ENCODE measurements around the gene HTR1D. TPM values are rescaled to one million over a fixed set of nuclear protein-coding genes. Genes with fewer than 3 reads are reported as not detected.

HTR1D gene
- total RNA-seq, 6 experiments from 2014 or later, result 0.17 to 0.53 (median 0.44) TPM

DNA sequence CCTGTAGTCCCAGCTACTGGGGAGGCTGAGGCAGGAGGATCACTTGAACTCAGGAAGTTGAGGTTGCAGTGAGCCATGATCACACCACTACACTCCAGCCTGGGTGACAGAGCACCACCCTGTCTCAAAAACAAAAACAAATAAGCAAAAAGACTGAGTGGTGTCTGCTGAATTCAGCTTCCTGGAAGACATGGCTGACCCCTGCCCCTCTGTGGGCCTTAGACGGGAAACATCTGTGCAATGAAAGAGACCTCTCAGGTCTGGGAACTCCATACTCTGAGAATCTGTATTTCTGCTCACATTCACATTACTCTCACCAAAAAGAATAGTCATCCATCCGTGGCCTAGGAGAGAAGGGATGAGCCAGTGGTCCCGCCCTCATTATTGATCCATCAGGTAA lies 2.0 kb downstream of the HTR1D start:
- H3K27ac Mint-ChIP-seq, result no peak overlapping the region
- H3K36me3 Mint-ChIP-seq (ENCODE audit: low read depth), result no peaks in the 10 kb centered on the region
- H3K27me3 Mint-ChIP-seq (ENCODE audit: insufficient read depth), result peaks cover 8% of the 10 kb centered on the region
- peaks cover 23% of the 10 kb centered on the region for H3K4me1 Mint-ChIP-seq (ENCODE audit: low read depth)
- TF ChIP-seq, protein P1, sequence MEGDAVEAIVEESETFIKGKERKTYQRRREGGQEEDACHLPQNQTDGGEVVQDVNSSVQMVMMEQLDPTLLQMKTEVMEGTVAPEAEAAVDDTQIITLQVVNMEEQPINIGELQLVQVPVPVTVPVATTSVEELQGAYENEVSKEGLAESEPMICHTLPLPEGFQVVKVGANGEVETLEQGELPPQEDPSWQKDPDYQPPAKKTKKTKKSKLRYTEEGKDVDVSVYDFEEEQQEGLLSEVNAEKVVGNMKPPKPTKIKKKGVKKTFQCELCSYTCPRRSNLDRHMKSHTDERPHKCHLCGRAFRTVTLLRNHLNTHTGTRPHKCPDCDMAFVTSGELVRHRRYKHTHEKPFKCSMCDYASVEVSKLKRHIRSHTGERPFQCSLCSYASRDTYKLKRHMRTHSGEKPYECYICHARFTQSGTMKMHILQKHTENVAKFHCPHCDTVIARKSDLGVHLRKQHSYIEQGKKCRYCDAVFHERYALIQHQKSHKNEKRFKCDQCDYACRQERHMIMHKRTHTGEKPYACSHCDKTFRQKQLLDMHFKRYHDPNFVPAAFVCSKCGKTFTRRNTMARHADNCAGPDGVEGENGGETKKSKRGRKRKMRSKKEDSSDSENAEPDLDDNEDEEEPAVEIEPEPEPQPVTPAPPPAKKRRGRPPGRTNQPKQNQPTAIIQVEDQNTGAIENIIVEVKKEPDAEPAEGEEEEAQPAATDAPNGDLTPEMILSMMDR (IDR thresholded peaks at IDR 0.05), result no peak
- no peaks in the 10 kb centered on the region for H3K9me3 Mint-ChIP-seq
- no peak for DNase-seq
- H3K4me3 Mint-ChIP-seq, result no peak overlapping the region

DNA sequence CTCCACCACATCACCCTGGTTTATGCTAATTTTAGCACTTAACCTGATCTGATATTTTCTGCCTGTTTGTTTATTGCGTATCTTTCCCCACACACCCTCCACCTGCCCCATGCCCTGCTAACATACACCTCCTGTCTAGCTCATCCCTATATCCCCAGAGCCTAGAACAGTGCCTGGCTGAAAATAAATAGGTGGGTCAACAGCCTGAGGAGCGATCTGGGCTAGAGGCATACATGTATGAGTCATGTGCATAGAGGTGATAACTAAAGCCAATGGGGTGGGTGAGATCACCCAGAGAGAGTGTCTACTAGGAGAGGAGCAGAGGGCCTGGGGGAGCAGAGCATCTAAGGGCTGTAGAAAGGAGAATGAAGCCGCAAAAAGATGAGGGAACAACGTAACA lies 2.7 kb downstream of the HTR1D start:
- DNase-seq, result peak; percentile 16
- TF ChIP-seq, protein P1 (IDR thresholded peaks at IDR 0.05), result no peak
- Mint-ChIP-seq H3K9me3 (no peaks in the 10 kb centered on the region), H3K4me3 (no peak overlapping the region), H3K27ac (no peak overlapping the region; the same call in 1 of the 2 replicates), H3K4me1 (ENCODE audit: low read depth) (peaks cover 23% of the 10 kb centered on the region), H3K36me3 (ENCODE audit: low read depth) (no peaks in the 10 kb centered on the region), H3K27me3 (ENCODE audit: insufficient read depth) (peaks cover 8% of the 10 kb centered on the region)

DNA sequence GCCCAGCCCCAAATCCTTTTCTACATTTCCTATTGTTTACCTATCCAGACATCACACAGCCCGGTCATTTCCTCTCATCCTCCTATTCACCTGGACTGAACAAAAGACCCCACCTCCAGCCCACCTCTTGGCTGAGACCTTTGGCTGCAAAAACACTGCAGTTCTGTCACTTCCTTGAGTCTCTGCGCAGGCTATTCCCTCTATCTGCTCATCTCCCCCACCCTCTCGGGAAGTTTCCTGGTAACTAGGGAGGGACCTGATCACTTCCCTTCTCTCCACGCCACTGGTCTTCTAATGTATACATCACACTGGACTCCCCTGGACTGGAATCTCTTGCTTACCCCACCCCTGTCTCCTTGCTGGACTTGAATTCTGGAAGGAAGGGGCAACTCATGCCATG lies 5.3 kb downstream of the HTR1D start:
- no peak for DNase-seq

DNA sequence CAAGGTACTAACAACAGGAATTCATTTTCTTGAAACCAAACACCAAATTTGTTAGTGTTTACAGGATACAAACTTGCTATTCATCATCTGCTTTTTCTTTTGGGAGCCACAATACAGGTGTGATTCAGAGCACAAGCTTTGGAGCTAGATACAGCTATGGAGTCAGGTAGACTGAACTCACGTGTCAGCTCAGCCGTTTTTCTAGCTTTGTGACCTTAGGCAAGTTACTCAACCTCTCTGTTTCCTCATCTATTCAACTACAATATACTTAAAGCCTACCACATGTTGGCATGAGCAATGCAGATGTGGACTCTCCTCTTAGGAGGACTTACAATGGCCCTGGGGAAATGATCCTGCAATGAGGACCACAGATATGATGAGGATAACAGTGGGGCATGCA lies 6.3 kb downstream of the HTR1D start:
- Mint-ChIP-seq H3K27me3 (ENCODE audit: insufficient read depth) (peaks cover 4% of the 10 kb centered on the region), H3K27ac (no peak overlapping the region), H3K4me1 (ENCODE audit: low read depth) (peaks cover 18% of the 10 kb centered on the region), H3K9me3 (no peaks in the 10 kb centered on the region), H3K36me3 (ENCODE audit: low read depth) (no peaks in the 10 kb centered on the region), H3K4me3 (no peak overlapping the region)
- TF ChIP-seq, protein P1 (IDR thresholded peaks at IDR 0.05), result no peak
- DNase-seq, result no peak

More for the DNA sequence above, 5.3 kb downstream of the HTR1D start:
- TF ChIP-seq, protein P1 (IDR thresholded peaks at IDR 0.05), result no peak
- H3K9me3 Mint-ChIP-seq, result no peaks in the 10 kb centered on the region
- H3K4me1 Mint-ChIP-seq (ENCODE audit: low read depth), result peaks cover 23% of the 10 kb centered on the region
- H3K36me3 Mint-ChIP-seq (ENCODE audit: low read depth), result no peaks in the 10 kb centered on the region
- H3K27me3 Mint-ChIP-seq (ENCODE audit: insufficient read depth), result peaks cover 8% of the 10 kb centered on the region
- H3K4me3 Mint-ChIP-seq, result no peak overlapping the region
- no peak overlapping the region for H3K27ac Mint-ChIP-seq

DNA sequence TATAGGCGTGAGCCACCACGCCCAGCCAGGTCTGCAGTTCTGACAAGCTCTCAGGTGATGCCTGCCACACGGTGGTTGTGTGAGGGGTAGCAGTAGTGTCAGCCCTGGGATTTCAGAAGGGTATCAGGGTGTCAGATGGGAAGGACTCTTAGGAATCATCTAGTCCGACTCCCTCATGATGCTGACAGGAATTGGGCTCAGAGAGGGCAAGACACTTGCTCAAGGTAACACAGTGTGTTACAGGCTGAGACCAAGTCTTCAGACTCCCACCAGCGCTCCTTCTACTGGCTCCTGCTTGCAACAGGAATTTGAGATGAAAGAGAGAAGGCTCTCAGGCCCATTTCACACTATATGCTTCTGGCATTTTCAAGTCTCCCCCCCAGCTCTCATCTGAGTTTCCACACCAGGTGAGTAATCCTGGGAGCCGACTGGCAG lies 6.9 kb downstream of the HTR1D start:
- H3K27ac Mint-ChIP-seq, result no peak overlapping the region
- DNase-seq, result no peak
- H3K9me3 Mint-ChIP-seq, result no peaks in the 10 kb centered on the region
- H3K4me3 Mint-ChIP-seq, result no peak overlapping the region
- TF ChIP-seq, protein P1 (IDR thresholded peaks at IDR 0.05), result no peak
- H3K4me1 Mint-ChIP-seq (ENCODE audit: low read depth), result peaks cover 16% of the 10 kb centered on the region
- H3K27me3 Mint-ChIP-seq (ENCODE audit: insufficient read depth), result peaks cover 4% of the 10 kb centered on the region
- no peaks in the 10 kb centered on the region for H3K36me3 Mint-ChIP-seq (ENCODE audit: low read depth)

DNA sequence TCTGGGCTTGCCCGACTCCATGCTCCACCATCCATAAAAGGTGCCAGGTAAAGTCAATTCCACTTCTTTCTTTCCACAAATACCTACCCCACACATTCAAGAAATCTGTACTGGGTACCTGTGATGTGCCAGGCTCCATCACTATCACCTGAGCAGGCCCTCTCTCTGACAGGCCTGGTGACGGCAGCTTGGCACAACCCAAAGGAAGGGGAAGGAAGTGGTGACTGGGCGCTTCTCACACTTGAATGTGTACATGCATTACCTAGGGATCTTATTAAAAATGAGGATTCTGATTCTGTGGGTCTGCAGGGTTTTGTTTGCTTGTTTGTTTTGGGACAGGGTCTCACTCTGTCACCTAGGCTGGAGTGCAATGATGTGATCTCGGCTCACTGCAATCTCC lies 7.5 kb downstream of the HTR1D start:
- Mint-ChIP-seq H3K27me3 (ENCODE audit: insufficient read depth) (peaks cover 4% of the 10 kb centered on the region), H3K4me3 (no peak overlapping the region), H3K4me1 (ENCODE audit: low read depth) (peaks cover 12% of the 10 kb centered on the region), H3K36me3 (ENCODE audit: low read depth) (no peaks in the 10 kb centered on the region), H3K9me3 (no peaks in the 10 kb centered on the region), H3K27ac (no peak overlapping the region)
- DNase-seq, result no peak
- TF ChIP-seq, protein P1 (IDR thresholded peaks at IDR 0.05), result no peak

All from HFFc6 (cell line).